ENCODE measurements around the gene CRK.

Gene CRK

DNA sequence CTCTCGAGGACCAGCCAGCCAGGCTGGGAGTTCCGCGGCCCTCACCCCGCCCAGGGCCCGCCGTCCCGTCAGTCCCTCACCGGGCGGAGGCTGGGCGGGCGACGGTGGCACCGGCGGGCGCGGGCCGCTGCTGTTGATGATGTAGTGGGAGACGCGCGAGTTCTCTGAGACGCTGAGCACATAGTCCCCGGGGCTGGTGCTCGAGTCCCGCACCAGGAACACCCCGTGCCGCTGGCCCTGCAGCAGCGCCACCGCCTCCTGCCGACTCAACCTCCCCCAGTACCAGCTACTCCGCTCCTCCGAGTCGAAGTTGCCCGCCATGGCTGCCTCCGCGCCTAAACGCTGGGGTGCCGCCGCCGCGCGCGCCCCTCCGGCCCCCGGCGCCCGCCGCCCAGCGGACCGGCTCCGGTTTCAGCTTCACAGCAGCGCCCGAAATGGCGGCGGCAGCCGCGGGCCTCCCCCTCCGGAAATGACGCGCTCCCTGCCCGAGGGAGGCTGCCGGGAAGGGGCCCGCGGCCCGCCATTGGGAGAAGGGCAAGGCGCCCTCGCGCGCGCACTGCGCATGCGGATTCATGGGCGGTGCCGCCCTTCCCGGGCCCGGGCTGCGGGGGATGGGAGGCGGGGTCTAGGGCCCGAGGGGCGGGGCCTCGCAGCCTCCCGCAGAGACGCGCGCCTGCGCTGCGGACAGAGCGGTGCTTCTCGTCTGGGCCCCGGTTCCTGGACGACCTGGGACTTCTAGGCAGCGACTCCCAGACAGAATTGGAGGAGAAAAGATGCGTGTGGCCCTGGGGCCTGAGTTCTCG, at the start of gene CRK:
CRK (minus strand) TSS at position 436 of the 803 bp plus-strand sequence; CDS start at position 321, 115 bp downstream.
- peak; percentile 100 for DNase-seq (ENCODE audit: low read depth)

DNA sequence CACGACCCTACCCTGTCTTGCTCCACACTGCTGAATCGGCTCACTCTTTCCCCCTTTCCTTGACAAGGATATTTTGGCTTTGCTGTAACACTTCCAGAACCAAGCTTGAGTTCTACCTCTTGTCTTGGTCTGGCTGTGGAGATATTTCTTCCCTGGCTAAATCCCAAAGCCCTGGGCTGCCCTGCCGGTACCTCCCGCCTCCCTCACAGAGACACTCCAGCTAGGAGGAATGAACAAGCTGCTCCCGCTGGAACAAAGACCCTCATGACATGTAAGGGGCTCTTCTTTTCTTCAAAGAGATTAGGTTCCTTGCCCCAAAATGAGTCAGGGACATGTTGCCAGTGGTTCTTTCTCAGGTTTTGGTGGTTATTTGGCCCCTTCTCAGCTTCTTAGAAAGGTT, 49.6 kb upstream of the CRK start:
- no peak for DNase-seq (ENCODE audit: low read depth)

DNA sequence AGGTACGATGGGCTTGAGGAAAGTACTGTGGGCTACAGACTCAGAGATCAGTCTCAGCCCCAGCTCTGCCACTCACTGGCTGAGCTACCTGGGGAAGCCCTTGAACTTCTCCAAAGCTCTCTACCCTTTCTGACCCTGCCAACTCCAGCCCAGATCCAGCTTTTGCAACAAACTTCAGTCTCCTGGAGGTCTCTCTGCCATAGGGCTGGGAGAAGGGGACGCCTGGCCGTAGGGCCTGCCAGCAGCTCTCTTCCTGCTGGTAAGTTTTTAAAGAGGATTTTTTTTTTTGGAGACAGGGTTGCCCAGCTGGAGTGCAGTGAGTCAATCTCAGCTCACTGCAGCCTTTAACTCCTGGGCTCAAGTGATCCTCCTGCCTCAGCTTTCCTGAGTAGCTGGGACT, 48.8 kb upstream of the CRK start:
- no peak for DNase-seq (ENCODE audit: low read depth)

DNA sequence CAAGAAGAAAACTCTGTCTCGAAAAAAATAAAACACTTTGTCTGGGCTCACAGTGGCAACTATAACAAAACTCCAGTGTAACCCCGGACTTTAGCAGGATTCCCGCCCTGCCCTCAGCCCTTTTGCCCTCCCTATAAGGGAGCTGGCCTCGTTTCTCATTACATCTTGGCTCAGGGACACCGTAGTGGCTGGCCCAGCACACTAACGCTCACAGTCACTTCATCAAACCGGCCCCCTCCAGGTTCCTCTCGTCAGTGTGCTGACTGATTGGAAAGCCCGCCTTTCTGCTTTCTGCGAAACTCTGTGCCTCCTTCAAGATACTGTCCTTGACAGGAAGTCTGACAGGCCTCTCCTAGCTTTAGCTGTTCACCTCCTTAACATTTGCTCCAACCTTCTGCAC, 47.7 kb upstream of the CRK start:
- no peak for DNase-seq (ENCODE audit: low read depth)

DNA sequence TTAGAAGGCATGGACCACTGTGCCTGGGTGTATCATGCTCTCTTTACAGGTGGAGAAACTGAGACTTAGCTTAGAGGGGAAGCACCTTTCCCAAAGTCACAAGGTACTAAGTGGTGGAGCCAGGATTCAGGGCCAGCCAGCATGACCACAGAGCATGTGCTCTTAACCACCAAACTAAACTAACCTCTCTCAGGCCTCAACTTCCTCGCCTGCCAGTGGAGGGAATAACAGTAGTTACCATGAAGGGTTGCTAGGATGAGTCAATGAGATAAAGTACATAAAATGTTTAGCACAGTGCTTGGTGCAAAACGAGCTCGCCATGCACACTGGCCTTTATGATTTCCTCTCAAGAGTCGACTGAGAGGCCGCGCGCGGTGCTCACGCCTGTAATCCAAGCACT, 42.8 kb upstream of the CRK start:
- no peak for DNase-seq (ENCODE audit: low read depth)

DNA sequence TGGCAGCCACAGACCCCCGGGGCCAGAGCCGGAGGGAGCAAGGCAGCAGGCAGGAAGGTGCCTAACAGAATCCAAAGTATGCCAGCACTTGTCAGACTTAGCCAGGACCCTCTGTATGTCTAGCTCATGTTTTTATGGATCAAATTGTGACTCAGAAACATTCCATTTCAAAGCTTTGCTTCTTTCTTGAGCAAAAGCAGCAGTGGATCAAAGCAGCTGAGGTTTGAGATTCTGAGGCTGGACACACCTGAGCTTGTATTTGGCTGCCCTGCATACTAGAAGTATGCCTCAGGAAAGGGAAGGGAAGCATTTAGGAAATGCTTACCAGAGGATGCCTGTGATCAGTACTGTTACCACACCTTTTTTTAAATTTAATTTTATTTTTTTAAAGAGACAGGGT, 42.2 kb upstream of the CRK start:
- DNase-seq (ENCODE audit: low read depth): no peak

DNA sequence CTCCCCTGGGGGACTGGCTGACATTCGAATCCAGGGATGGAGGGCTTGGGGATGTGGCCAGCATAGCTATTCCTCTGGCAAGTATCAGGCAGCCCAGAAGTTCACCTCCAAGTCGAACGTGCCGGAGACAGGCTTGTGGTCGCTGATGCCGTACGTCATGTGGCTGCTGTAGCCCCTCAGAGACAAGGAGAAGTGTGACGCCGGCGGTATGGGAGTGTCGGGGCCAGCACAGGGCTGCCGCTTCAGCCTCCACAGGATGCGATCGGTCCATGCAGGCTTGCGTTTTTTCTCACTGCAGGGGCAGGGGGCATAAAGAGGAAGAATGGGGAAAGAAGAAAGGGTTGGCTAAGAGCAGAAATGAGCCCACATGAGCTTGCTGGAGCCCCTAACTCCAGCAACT, 41.8 kb upstream of the CRK start:
- DNase-seq (ENCODE audit: low read depth): no peak

DNA sequence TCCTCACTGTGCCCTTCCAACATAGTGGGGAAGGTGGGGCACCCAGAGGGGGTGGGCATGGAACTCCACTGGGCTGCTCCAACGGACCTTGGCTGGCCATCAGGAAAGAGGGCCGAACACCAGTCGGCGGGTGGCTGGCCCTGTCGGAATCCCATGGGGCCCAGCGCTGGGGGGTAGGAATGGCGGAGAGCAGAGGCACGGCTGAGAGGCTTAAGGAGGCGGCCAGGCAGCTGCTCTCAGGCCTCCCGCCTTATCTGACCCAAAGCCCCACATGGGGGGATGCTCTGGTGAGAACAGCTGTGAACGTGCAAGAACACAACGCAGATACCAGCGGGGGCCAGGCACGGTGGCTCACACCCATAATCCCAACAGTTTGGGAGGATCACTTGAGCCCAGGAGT, 40.8 kb upstream of the CRK start:
- DNase-seq (ENCODE audit: low read depth): no peak

DNA sequence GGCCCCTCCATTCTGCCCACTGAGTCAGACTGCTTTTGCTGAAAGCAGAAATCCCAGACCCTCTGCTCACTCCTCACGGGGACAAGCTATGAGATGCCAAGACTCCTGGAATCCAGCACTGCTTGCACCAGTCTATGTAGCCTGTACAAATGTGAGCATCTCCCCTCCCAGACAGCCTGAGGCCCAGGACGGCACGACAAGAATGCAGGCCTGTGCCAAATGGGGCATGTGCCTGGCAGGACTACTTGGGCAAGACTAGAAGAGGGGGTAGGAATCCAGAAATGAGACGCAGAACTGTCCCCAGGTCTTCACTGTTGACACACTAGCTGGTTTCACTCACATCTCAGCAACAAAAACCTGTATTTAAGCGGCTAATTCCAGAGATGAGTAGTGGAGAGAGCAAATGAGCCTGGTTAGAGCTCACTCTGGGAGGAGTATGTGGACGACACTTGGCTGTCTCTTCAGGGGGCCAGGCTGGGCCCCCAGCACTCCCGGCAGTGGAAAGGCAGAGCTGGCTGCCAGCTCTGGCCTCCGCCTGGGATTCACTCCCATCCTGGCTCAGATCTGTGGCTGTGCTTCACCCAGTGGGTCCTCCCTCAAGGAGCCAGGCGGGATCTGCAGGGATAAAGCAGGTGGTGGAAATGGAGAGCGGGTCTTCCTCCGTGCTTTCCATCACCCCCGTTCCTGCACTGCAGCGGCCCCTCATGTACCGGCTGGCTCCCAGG, 39.4 kb upstream of the CRK start:
- no peak for DNase-seq (ENCODE audit: low read depth)

DNA sequence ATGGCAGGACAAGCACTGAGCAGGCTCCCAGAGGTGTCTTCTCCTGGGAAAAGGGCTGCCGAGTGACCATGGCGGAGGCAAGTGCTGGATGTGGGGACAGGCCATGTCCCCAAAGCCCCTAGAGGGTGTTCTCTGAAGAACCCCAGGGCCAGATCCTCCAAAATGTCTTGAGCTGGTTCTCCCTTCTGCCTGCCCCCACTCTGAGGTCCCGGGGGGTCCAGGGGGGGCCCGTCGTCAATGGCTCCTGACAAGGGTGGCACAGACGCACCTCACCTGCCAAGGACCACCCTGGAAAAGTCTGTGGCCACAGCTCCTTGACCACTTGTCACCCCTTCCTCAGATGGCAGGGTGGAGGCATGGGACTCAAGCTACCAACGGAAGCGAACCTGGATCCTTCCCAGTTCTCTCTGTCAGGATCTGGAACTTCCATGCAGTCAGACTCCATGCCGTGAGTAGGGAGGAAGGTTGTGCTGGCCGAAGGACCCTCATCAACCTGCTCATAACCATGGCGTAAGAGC, 38.8 kb upstream of the CRK start:
- no peak for DNase-seq (ENCODE audit: low read depth)

DNA sequence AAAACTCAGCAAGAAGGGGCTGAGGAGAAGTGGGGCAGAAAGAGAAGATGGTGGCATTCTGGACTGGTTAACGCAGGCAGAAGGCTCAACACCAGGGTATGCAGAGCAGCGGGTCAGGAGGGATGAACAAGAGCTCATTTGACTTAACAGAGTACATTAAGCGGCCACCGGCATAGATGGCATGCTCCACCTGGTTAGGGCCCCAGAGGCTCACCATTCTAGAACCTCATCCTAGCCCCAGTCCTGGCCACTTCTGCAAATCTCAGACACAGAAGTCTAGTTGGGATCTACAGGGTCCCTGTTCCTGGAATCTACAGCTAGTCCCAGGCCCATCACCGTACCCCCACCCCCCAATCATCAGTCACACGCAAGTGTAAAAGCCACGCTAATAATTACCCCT, 38.2 kb upstream of the CRK start:
- no peak for DNase-seq (ENCODE audit: low read depth)

DNA sequence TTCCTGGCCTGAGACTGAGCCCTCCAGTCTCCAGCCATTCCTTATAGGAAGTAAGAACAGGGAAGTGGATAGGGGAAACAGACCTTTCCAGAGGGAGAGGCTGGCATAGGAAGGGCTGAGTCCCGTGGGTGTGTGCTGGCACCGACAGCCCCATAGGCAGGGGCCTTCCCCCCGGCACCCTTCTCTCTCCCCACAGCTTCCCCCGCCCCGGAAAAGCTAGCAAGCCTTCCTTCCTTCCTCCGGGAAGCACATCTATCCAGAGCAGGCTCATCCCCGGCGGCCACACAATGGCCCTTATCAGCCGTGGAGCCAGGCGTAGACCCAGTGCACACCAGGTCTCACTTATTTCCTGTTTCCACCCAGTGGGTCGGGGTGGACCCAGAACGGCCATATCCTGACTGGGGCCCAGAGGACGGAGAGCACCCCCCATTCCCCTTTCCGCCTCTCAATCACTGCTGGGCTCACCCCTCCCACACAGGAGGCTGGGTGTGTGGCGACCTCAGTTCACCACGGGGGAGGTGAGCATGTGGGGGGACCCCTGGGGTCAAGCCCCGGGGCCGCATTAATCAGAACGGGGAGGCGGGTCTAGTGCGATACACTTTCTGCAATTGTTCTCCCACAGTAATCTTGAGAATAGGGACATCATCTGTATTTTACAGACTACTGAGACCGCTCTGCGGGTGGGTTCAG, 37.4 kb upstream of the CRK start:
- no peak for DNase-seq (ENCODE audit: low read depth)

DNA sequence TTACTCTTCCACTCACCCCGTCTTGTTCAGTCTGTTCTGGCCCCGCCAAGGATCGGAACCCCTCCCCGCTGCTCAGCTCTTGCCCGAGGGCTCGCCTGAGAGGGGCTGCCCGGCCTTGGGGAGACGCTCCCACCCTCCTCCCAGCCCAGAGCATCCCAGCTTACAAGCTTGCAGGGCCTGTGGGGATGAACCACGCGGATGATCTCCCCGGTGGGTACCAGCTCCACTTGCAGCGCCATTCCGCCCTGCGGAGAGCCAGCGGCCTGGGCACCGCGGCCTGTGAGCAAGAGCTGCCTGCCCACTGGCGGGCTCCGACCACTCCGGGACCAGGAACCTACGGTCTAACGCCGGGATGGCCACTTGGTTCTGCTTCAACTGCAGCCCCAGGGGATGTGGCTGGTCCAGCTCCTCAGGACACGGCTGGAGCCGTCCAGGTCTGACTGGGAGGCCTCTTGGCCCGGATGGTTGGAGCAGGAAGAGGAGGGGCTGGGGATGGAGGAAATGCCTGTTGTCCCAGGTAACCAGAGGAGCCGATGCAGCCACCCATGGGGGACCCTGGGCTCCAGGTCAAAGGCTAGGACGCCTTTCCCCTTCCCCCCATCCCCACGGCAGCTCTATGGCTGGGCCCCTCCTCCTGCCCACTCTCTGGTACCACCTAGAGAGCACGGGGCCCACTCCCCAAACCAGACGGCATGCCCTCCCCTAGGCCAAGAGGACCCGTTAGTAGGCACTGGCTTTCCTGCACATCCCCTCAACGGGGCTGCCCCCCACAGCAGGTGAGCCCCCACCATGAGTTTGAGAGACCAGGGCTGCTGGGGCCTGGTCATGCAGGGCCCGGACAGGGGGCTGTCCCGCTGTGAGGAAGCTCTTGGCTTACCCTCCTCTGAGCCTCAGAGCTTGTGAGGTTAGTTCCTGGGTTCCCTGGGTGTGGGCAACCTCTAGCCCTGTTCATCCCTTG, 36.5 kb upstream of the CRK start, which contains the start of gene MYO1C:
MYO1C (minus strand) TSS at position 438 of the 958 bp plus-strand sequence; CDS start at position 239, 199 bp downstream.
- no peak for DNase-seq (ENCODE audit: low read depth)

DNA sequence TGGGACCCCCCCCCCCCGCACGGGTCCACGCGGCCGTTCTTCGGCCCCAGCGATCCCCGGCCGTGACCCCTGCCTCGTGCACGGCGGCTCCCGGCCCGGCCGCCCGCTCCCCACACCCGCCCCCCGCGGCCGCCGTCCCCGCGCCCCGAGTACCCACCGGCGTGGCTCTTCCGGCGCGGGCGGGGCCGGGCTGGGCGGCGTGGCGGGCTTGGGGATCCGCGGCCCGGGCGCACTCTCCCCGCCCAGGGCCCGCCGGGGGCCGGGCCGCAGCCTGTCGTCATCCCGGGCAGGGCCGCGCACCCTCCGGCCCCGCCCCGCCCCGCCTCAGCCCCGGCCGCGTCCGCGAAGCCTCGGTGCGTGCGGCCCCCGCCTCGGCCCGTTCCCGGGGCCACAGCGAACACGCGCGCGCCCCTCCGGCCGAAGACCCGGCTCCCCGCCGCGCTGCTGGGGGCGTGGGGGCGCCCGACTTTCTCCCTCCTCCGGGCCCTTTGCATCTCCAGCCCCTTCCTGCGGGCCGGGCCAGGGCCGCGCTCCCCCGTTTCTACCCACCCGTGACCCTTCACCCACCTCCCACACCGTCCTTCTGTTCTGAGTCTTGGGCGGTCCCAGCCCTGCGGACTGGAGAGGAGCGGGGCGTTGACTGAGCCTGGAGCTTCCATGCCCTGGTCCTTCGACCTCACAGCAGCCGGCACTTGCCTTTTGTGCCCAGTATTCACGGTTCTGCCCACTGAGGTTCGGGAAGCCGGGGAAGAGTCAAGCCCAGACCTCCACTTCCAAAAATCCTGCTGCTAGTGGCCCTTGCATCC, 35.6 kb upstream of the CRK start:
- DNase-seq (ENCODE audit: low read depth): peak; percentile 62

DNA sequence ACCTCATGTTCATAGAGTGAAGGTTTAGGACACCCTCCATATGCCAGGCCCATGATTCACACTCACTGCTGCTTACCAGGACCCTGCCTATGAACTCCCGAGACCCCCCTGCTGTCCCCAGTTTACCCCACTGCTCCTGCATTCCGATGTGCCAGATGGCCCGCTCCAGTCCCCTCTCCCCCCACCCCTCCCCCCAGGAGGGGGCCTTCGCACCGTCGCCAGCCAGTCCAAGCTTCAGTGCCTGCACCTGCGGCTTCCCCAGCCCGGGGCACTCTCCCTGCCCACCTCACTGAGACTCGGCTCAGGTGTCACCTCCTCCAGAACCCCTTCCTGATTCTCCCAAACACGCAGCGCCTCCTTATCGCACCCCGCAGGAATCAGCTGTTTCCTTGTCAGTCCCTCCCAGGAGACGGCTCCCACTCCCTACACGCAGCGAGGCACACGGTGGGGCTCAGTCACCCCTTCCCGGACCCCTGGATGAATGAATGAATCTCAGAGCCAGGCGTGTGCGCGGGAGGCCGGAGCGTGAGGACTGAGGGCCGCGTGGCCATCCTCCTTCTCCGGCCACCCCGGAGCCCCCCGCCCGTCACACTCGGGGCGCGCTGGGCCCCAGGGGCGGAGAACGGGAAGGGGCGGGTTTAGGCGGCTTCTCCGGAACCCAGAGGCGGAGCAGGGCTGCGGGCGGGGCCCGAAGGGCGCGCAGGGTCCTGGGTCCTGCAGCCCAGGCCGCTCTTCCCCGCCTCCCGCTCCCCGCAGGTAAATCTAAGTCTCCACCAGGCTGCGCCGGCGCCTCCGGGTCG, 34.8 kb upstream of the CRK start:
- DNase-seq (ENCODE audit: low read depth): peak; percentile 62

DNA sequence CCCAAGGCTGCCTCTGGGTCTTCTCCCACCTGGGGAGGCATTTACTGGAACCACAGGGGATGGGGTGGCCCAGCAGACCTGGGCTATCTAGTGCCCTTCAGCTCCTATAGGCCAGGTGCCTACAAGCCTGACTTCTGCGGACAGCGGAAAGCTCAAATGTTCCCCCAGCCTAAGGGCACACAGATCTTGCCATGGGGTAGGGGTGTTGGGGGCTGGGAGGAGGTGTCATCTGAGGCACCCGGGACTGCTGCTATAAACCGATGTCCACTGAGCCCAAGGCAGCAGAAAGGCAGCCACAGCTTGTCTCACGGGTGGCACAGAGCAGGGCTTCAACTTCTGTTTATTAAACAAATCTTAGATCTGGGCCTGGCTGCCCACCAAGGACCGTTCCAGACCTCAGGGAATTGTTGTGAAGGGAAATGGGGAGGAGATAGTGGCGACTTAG, 32.8 kb upstream of the CRK start:
- no peak for DNase-seq (ENCODE audit: low read depth)

DNA sequence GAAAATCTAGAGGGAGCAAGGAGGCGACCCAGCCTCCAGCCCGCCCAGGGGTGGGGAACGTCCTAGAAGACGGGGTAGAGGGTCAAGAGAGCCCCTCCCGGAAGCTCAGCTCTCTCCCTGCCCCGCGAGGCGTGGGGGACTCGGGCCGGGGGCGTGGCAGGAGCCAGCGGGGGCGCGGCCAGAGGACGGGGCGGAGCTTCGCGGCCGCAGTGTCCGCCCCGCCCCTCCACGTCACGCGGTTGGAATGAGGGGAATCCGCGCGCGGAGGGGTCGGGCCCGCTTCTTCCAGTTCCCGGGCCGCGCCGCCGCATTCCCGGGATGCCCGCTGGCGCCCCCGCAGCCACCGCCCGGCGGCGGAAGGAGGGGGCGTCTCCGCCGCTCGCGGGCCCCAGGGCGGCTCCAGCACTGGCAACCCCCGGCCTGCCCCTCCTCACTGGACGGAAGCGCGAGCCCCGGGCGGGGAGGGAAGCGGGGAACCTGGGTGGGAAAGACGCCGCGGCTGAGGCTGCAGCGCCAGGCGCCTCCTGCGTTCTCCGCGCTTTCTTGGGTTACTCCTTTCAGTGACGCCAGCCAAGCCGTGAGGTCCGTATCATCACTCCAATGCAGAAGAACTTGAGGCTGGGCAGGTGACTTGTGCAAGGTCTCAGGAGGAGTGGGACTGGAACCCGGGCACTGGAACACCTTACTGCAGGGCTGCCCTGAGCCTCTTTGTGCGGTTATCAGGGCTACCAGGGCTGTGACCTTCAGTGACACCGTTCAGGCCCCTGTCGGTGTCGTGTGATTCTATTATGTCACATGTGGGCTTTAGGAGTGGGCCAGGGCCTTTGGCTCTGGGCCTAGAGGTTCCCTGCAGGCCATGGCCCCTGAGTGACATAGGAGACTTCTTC, 32.1 kb upstream of the CRK start:
- DNase-seq (ENCODE audit: low read depth): peak; percentile 67
